ENCODE measurements around the gene LMOD2. TPM values are rescaled to one million over a fixed set of nuclear protein-coding genes. Genes with fewer than 3 reads are reported as not detected.

Gene LMOD2
- total RNA-seq: not detected
- polyA plus RNA-seq (ENCODE audit: insufficient read length in 6 of 6): under 1 TPM in 1 of 6 donors, not detected in 5; 0.08 TPM
- long read RNA-seq, donor 1: 0 reads
- long read RNA-seq, donor 2: 0 reads
- long read RNA-seq, donor 3: 0 reads
- long read RNA-seq, donor 4: 0 reads
- long read RNA-seq, donor 5: 0 reads
- long read RNA-seq, donor 6: 0 reads
- long read RNA-seq, donor 7: 0 reads
- long read RNA-seq, donor 8: 0 reads
- long read RNA-seq, donor 9: 0 reads
- long read RNA-seq, donor 10: 0 reads
- long read RNA-seq, donor 11: 0 reads
- long read RNA-seq, donor 12, partial matches to known transcripts: 79 of 79 reads
- long read RNA-seq, donor 12, other reads (novel, unspliced or antisense): 0 of 79 reads

- no peaks in the 10 kb centered on the region for H3K9me3 ChIP-seq
- H3K36me3 ChIP-seq: no peaks in the 10 kb centered on the region
- no peaks in the 10 kb centered on the region for H3K27me3 ChIP-seq
- DNase-seq (no peak), ATAC-seq (no peak)
- intact Hi-C loops (cut with DNase I): no loop called here
- no peak within 1 kb of the TSS for H3K4me3 ChIP-seq
- TF ChIP-seq, protein P1, sequence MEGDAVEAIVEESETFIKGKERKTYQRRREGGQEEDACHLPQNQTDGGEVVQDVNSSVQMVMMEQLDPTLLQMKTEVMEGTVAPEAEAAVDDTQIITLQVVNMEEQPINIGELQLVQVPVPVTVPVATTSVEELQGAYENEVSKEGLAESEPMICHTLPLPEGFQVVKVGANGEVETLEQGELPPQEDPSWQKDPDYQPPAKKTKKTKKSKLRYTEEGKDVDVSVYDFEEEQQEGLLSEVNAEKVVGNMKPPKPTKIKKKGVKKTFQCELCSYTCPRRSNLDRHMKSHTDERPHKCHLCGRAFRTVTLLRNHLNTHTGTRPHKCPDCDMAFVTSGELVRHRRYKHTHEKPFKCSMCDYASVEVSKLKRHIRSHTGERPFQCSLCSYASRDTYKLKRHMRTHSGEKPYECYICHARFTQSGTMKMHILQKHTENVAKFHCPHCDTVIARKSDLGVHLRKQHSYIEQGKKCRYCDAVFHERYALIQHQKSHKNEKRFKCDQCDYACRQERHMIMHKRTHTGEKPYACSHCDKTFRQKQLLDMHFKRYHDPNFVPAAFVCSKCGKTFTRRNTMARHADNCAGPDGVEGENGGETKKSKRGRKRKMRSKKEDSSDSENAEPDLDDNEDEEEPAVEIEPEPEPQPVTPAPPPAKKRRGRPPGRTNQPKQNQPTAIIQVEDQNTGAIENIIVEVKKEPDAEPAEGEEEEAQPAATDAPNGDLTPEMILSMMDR (IDR thresholded peaks at IDR 0.05): no peak
- H3K4me1 ChIP-seq: no peaks in the 10 kb centered on the region
- H3K27ac ChIP-seq: no peak within 1 kb of the TSS
Measured at GRCh38 chr7:123655614-123656013, at the start of gene LMOD2. LMOD2 (plus strand) TSS chr7:123655866; CDS start chr7:123655964, 98 bp downstream.

GRCh38 chr7:123607423-123607975, 48.2 kb upstream of the LMOD2 start:
- no peaks in the 10 kb centered on the region for H3K27me3 ChIP-seq
- no peak for ATAC-seq
- no peak overlapping the region for H3K27ac ChIP-seq
- H3K4me3 ChIP-seq: no peak overlapping the region
- TF ChIP-seq, protein P1 (IDR thresholded peaks at IDR 0.05): no peak
- intact Hi-C loops (cut with DNase I): no loop called here
- no peak for DNase-seq
- H3K36me3 ChIP-seq: no peaks in the 10 kb centered on the region
- no peaks in the 10 kb centered on the region for H3K4me1 ChIP-seq
- no peaks in the 10 kb centered on the region for H3K9me3 ChIP-seq

GRCh38 chr7:123608991-123609882, 46.4 kb upstream of the LMOD2 start:
- Histone ChIP-seq H3K9me3 (no peaks in the 10 kb centered on the region), H3K4me1 (no peaks in the 10 kb centered on the region), H3K4me3 (no peak overlapping the region), H3K27me3 (no peaks in the 10 kb centered on the region), H3K36me3 (no peaks in the 10 kb centered on the region), H3K27ac (no peak overlapping the region)
- DNase-seq: no peak
- no peak for ATAC-seq
- intact Hi-C loops (cut with DNase I): no loop called here
- TF ChIP-seq, protein P1 (IDR thresholded peaks at IDR 0.05): no peak

DNA sequence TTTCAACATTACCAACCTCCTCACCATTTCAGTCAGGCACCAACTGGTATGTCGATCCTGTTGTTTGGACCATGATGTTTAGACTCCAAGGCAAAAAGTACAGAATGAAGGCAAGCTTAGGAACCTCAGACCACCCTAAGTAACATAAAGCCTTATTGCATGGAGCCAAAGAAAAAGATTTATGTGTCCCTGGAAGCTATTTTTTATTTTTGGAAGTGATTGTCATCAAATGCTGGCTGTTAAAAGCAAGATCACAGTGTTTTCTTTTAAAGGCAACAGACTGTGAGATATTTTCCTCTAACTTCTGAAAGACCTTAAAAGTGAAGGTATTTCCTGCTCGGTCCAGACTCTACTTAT, 45.8 kb upstream of the LMOD2 start:
- no peaks in the 10 kb centered on the region for H3K9me3 ChIP-seq
- no peak overlapping the region for H3K27ac ChIP-seq
- H3K4me3 ChIP-seq: no peak overlapping the region
- intact Hi-C loops (cut with DNase I): no loop called here
- H3K36me3 ChIP-seq: no peaks in the 10 kb centered on the region
- DNase-seq (no peak), ATAC-seq (no peak)
- no peaks in the 10 kb centered on the region for H3K4me1 ChIP-seq
- H3K27me3 ChIP-seq: no peaks in the 10 kb centered on the region
- TF ChIP-seq, protein P1 (IDR thresholded peaks at IDR 0.05): no peak

GRCh38 chr7:123612024-123612423, 43.6 kb upstream of the LMOD2 start:
- H3K27me3 ChIP-seq: no peaks in the 10 kb centered on the region
- intact Hi-C loops (cut with DNase I): no loop called here
- DNase-seq (no peak), ATAC-seq (no peak)
- no peak overlapping the region for H3K27ac ChIP-seq
- TF ChIP-seq, protein P1 (IDR thresholded peaks at IDR 0.05): no peak
- H3K36me3 ChIP-seq: no peaks in the 10 kb centered on the region
- no peak overlapping the region for H3K4me3 ChIP-seq
- H3K4me1 ChIP-seq: no peaks in the 10 kb centered on the region
- no peaks in the 10 kb centered on the region for H3K9me3 ChIP-seq
